ENCODE results near the gene TSHZ2.

Gene TSHZ2

DNA sequence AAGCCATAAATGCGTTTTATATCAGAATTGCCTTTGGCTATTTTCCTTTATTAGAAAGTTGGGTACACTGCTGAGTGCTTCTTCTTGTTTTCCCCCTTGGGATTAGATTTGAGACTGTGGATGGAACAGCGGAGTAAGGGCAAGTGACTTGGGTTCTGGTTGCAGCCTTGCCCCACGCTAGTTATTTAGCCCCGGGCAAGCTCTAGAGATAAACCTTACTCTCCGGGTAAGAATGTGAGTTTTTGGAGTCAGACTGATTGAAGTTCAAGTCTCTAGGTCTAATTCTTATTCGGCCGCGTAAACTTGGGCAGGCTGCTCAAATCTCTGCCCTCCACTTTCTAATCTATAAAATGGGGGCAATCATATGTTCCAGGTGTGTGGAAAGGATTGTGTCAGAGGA lies 8.9 kb downstream of the TSHZ2 start:
- no peaks in the 10 kb centered on the region for H3K27me3 ChIP-seq (ENCODE audit: control insufficient read depth, insufficient read depth, low read length)
- H3K9me3 ChIP-seq (ENCODE audit: control insufficient read depth, insufficient read depth, low read length), result no peaks in the 10 kb centered on the region
- no peak overlapping the region for H3K27ac ChIP-seq (ENCODE audit: low read length)
- no peaks in the 10 kb centered on the region for H3K4me1 ChIP-seq (ENCODE audit: control insufficient read depth, insufficient read depth, low read length)
- no peak overlapping the region for H3K4me3 ChIP-seq (ENCODE audit: low read length)
- no CpG with 5 or more reads among the region's 8 CpGs for WGBS (ENCODE audit: insufficient coverage, insufficient read length)
- no peak for DNase-seq (ENCODE audit: low read depth, low spot score)
- no peaks in the 10 kb centered on the region for H3K36me3 ChIP-seq (ENCODE audit: control insufficient read depth, insufficient read depth, low read length)

DNA sequence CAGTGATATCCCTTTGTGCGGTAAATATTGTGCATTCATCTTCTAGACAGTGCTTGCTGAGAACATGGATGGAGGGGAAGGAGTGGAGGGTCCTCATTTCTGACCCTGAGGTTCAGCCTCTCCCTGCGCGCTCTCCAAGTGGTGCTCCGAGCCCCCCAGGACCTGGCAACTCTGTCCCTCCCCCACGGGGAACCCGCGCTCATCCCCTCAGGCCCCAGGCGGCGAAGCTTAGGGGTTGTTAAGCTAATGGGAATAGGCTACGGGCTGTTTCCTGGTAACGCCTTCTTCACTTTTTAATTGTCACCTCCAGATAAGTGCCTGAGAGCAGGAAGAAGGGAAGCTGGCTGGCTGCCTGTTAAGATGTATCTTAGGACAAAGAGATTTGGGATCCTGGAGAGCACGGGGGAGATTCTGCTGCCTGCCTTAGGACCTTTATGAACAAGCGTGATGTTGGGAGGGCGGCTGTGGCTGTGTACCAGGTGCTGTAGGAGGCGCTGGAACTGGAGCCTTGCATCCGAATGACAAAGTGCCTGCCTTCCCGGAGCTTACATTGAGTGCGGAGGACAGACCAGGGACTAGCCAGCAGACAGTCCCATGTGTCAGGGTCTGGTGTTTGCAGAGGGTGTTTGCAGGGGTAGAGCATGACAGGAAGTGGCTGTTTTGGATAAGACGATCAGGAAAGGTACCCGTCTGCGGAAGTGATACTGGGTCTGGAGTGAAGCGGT lies 11.7 kb downstream of the TSHZ2 start:
- Histone ChIP-seq H3K9me3 (ENCODE audit: control insufficient read depth, insufficient read depth, low read length) (no peaks in the 10 kb centered on the region), H3K27ac (ENCODE audit: low read length) (no peak overlapping the region), H3K36me3 (ENCODE audit: control insufficient read depth, insufficient read depth, low read length) (no peaks in the 10 kb centered on the region), H3K4me3 (ENCODE audit: low read length) (no peak overlapping the region), H3K27me3 (ENCODE audit: control insufficient read depth, insufficient read depth, low read length) (no peaks in the 10 kb centered on the region), H3K4me1 (ENCODE audit: control insufficient read depth, insufficient read depth, low read length) (no peaks in the 10 kb centered on the region)
- no CpG with 5 or more reads among the region's 22 CpGs for WGBS (ENCODE audit: insufficient coverage, insufficient read length)
- DNase-seq (ENCODE audit: low read depth, low spot score), result no peak

- H3K36me3 ChIP-seq (ENCODE audit: control insufficient read depth, insufficient read depth, low read length), result no peaks in the 10 kb centered on the region
- no peak for DNase-seq (ENCODE audit: low read depth, low spot score)
- WGBS (ENCODE audit: insufficient coverage, insufficient read length), result no CpG with 5 or more reads among the region's 10 CpGs
- no peaks in the 10 kb centered on the region for H3K4me1 ChIP-seq (ENCODE audit: control insufficient read depth, insufficient read depth, low read length)
- no peaks in the 10 kb centered on the region for H3K27me3 ChIP-seq (ENCODE audit: control insufficient read depth, insufficient read depth, low read length)
- H3K27ac ChIP-seq (ENCODE audit: low read length), result no peak overlapping the region
- H3K9me3 ChIP-seq (ENCODE audit: control insufficient read depth, insufficient read depth, low read length), result no peaks in the 10 kb centered on the region
- H3K4me3 ChIP-seq (ENCODE audit: low read length), result no peak overlapping the region
These were observed 12.3 kb downstream of the TSHZ2 start for GRCh38 chr20:52984451-52984810.

DNA sequence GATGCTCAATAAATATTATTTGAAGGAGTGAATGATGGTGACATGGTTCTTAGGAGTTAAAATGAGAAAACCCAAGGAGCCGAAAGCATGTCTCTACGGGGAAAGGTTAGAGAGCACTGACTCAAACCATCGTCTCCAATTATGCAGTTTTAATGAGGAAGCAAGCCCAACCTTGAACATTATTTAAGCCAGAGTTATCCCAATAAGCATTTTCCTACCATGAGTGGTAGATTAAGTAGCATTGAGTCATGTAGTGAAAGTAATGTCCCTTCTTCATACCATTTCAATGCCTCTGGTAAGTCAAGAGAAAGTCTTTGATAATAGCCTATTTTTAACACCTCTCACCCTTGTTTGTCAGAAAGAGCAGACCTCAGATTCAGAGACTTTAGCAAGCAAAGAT lies 13.5 kb downstream of the TSHZ2 start:
- Histone ChIP-seq H3K27me3 (ENCODE audit: control insufficient read depth, insufficient read depth, low read length) (no peaks in the 10 kb centered on the region), H3K4me3 (ENCODE audit: low read length) (no peak overlapping the region), H3K4me1 (ENCODE audit: control insufficient read depth, insufficient read depth, low read length) (no peaks in the 10 kb centered on the region), H3K9me3 (ENCODE audit: control insufficient read depth, insufficient read depth, low read length) (no peaks in the 10 kb centered on the region), H3K27ac (ENCODE audit: low read length) (no peak overlapping the region), H3K36me3 (ENCODE audit: control insufficient read depth, insufficient read depth, low read length) (no peaks in the 10 kb centered on the region)
- no peak for DNase-seq (ENCODE audit: low read depth, low spot score)
- no CpG with 5 or more reads among the region's 3 CpGs for WGBS (ENCODE audit: insufficient coverage, insufficient read length)

- Histone ChIP-seq H3K36me3 (ENCODE audit: control insufficient read depth, insufficient read depth, low read length) (no peaks in the 10 kb centered on the region), H3K27me3 (ENCODE audit: control insufficient read depth, insufficient read depth, low read length) (no peaks in the 10 kb centered on the region), H3K4me1 (ENCODE audit: control insufficient read depth, insufficient read depth, low read length) (no peaks in the 10 kb centered on the region), H3K4me3 (ENCODE audit: low read length) (no peak overlapping the region), H3K27ac (ENCODE audit: low read length) (no peak overlapping the region), H3K9me3 (ENCODE audit: control insufficient read depth, insufficient read depth, low read length) (no peaks in the 10 kb centered on the region)
- no peak for DNase-seq (ENCODE audit: low read depth, low spot score)
- WGBS (ENCODE audit: insufficient coverage, insufficient read length), result no CpG with 5 or more reads among the region's 1 CpG
These were observed 15.1 kb downstream of the TSHZ2 start for GRCh38 chr20:52987295-52987694.

GRCh38 chr20:52991830-52992229 lies 19.7 kb downstream of the TSHZ2 start:
- no peaks in the 10 kb centered on the region for H3K36me3 ChIP-seq (ENCODE audit: control insufficient read depth, insufficient read depth, low read length)
- H3K27ac ChIP-seq (ENCODE audit: low read length), result no peak overlapping the region
- H3K27me3 ChIP-seq (ENCODE audit: control insufficient read depth, insufficient read depth, low read length), result no peaks in the 10 kb centered on the region
- H3K9me3 ChIP-seq (ENCODE audit: control insufficient read depth, insufficient read depth, low read length), result no peaks in the 10 kb centered on the region
- DNase-seq (ENCODE audit: low read depth, low spot score), result no peak
- H3K4me1 ChIP-seq (ENCODE audit: control insufficient read depth, insufficient read depth, low read length), result no peaks in the 10 kb centered on the region
- WGBS (ENCODE audit: insufficient coverage, insufficient read length), result 100% methylated on average over 1 of the region's 4 CpGs
- H3K4me3 ChIP-seq (ENCODE audit: low read length), result no peak overlapping the region

DNA sequence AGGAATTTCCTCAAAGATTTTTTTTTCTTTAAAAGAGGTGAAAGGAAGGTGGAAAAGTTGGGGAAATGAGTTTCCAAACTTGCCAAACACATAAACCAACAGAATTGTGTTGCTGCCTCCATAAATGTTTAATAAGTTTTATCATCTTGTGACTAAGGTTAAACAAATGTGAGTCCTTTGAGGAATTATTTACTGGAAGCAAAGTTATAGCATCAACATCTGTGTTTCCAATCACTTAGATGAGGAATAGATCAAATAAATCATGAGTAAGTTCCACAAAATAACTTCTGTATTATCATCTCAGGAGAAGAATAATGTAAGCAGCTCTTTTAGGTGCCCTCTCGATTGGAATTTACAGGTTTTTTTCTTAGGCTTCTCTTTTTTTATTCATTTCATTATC lies 20.5 kb downstream of the TSHZ2 start:
- no peak for DNase-seq (ENCODE audit: low read depth, low spot score)
- Histone ChIP-seq H3K27me3 (ENCODE audit: control insufficient read depth, insufficient read depth, low read length) (no peaks in the 10 kb centered on the region), H3K36me3 (ENCODE audit: control insufficient read depth, insufficient read depth, low read length) (no peaks in the 10 kb centered on the region), H3K4me1 (ENCODE audit: control insufficient read depth, insufficient read depth, low read length) (no peaks in the 10 kb centered on the region), H3K4me3 (ENCODE audit: low read length) (no peak overlapping the region), H3K9me3 (ENCODE audit: control insufficient read depth, insufficient read depth, low read length) (no peaks in the 10 kb centered on the region), H3K27ac (ENCODE audit: low read length) (no peak overlapping the region)
- no CpG with 5 or more reads among the region's 1 CpG for WGBS (ENCODE audit: insufficient coverage, insufficient read length)

GRCh38 chr20:52993076-52993475 lies 20.9 kb downstream of the TSHZ2 start:
- Histone ChIP-seq H3K27me3 (ENCODE audit: control insufficient read depth, insufficient read depth, low read length) (no peaks in the 10 kb centered on the region), H3K4me1 (ENCODE audit: control insufficient read depth, insufficient read depth, low read length) (no peaks in the 10 kb centered on the region), H3K9me3 (ENCODE audit: control insufficient read depth, insufficient read depth, low read length) (no peaks in the 10 kb centered on the region), H3K27ac (ENCODE audit: low read length) (no peak overlapping the region), H3K36me3 (ENCODE audit: control insufficient read depth, insufficient read depth, low read length) (no peaks in the 10 kb centered on the region), H3K4me3 (ENCODE audit: low read length) (no peak overlapping the region)
- no CpG with 5 or more reads among the region's 3 CpGs for WGBS (ENCODE audit: insufficient coverage, insufficient read length)
- DNase-seq (ENCODE audit: low read depth, low spot score), result no peak

DNA sequence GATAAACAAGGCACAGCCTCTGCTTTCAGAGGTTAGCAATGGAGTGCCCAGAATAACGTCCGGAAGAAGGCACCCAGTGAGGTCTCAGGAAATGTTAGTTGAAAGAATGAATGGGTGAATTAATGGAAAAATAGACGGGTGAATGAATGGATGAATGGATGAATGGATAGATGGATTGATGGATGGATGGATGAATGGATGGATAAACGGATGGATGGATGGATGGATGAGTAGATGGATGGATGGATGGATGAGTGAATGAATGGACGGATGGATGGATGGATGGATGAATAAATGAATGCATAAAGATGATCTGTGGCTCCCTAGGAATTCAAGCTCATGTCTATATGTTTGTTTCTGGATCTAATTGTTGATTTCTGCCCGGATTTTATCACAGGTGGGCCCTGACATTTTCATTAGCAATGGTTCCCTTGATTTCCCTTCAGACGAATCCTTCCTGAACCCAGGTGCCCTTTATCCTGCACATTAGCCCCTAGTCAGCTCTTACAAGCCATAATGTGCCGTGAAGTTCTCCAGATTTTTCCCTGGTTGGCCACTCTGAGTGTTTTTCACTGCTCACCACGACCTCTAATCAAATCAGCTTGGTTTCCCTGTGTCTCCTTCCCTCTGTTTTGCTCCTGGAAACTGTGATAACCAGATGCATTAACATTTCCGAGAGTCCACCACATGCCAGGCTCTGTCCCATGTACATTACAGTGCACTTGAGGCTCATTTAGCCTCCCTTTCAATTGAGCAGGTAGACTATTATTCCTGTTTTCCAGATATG lies 22.2 kb downstream of the TSHZ2 start:
- DNase-seq (ENCODE audit: low read depth, low spot score), result no peak
- WGBS (ENCODE audit: insufficient coverage, insufficient read length), result 94% methylated on average over 2 of the region's 10 CpGs
- no peaks in the 10 kb centered on the region for H3K27me3 ChIP-seq (ENCODE audit: control insufficient read depth, insufficient read depth, low read length)

GRCh38 chr20:52996130-52996529 lies 24.0 kb downstream of the TSHZ2 start:
- Histone ChIP-seq H3K27me3 (ENCODE audit: control insufficient read depth, insufficient read depth, low read length) (no peaks in the 10 kb centered on the region), H3K4me3 (ENCODE audit: low read length) (no peak overlapping the region), H3K9me3 (ENCODE audit: control insufficient read depth, insufficient read depth, low read length) (no peaks in the 10 kb centered on the region), H3K4me1 (ENCODE audit: control insufficient read depth, insufficient read depth, low read length) (no peaks in the 10 kb centered on the region), H3K36me3 (ENCODE audit: control insufficient read depth, insufficient read depth, low read length) (no peaks in the 10 kb centered on the region), H3K27ac (ENCODE audit: low read length) (no peak overlapping the region)
- WGBS (ENCODE audit: insufficient coverage, insufficient read length), result no CpG with 5 or more reads among the region's 1 CpG
- no peak for DNase-seq (ENCODE audit: low read depth, low spot score)

More for the DNA sequence above, 22.2 kb downstream of the TSHZ2 start:
- Histone ChIP-seq H3K36me3 (ENCODE audit: control insufficient read depth, insufficient read depth, low read length) (no peaks in the 10 kb centered on the region), H3K9me3 (ENCODE audit: control insufficient read depth, insufficient read depth, low read length) (no peaks in the 10 kb centered on the region), H3K27ac (ENCODE audit: low read length) (no peak overlapping the region), H3K4me3 (ENCODE audit: low read length) (no peak overlapping the region), H3K4me1 (ENCODE audit: control insufficient read depth, insufficient read depth, low read length) (no peaks in the 10 kb centered on the region)

GRCh38 chr20:52996658-52997057 lies 24.5 kb downstream of the TSHZ2 start:
- Histone ChIP-seq H3K27ac (ENCODE audit: low read length) (no peak overlapping the region), H3K4me3 (ENCODE audit: low read length) (no peak overlapping the region), H3K27me3 (ENCODE audit: control insufficient read depth, insufficient read depth, low read length) (no peaks in the 10 kb centered on the region), H3K36me3 (ENCODE audit: control insufficient read depth, insufficient read depth, low read length) (no peaks in the 10 kb centered on the region), H3K4me1 (ENCODE audit: control insufficient read depth, insufficient read depth, low read length) (no peaks in the 10 kb centered on the region), H3K9me3 (ENCODE audit: control insufficient read depth, insufficient read depth, low read length) (no peaks in the 10 kb centered on the region)
- no CpG with 5 or more reads among the region's 6 CpGs for WGBS (ENCODE audit: insufficient coverage, insufficient read length)
- DNase-seq (ENCODE audit: low read depth, low spot score), result no peak
